ENCODE results near the gene RAPGEF2. TPM values are rescaled to one million over a fixed set of nuclear protein-coding genes. Genes with fewer than 3 reads are reported as not detected.
A peak's percentile ranks its signal among the peaks of the same experiment; 100 is the strongest.

RAPGEF2 gene
- total RNA-seq, 2 donors from 2014 or later = 22.8 to 25.1 TPM

DNA sequence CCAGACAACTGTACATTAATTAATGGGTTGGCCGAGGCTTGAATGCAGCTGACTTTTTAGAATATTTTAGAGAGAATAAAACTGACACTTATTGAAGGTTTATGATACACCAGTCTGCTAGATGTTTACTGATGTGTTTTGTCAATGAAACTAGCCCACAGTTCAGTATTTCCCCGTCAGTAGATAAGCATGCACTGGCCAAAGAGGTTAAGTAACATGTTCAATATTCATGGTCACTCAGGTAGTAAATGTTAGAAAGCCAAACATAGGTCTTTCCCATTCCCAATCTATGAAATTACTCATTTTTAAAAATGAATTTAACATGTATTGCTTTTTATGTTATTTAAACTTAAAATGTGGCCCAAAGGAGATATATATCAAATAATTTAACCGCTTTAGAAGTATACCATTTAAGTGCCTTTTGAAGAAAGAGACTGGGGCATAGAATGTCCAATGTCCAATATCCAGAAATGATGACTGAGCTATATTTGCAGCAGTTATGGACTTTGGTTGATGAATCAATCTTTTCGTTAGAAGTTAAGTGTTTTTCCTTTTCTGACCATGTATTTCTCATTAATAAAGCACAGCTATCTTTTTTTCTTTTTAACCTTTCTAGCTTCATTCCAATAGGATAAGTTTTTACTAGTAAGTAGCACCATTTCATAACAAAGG lies 156.1 kb downstream of the RAPGEF2 start:
- H3K4me1 Mint-ChIP-seq = no peaks in the 10 kb centered on the region
- no peaks in the 10 kb centered on the region for H3K27me3 Mint-ChIP-seq
- ATAC-seq (replicated peaks) = no peak
- H3K27ac Mint-ChIP-seq = no peak overlapping the region
- no peaks in the 10 kb centered on the region for H3K9me3 Mint-ChIP-seq
- H3K4me3 Mint-ChIP-seq = no peak overlapping the region
- H3K36me3 Mint-ChIP-seq (ENCODE audit: low read depth) = peaks cover 17% of the 10 kb centered on the region

GRCh38 chr4:159264057-159264456 lies 161.2 kb downstream of the RAPGEF2 start:
- Mint-ChIP-seq H3K27me3 (no peaks in the 10 kb centered on the region), H3K9me3 (no peaks in the 10 kb centered on the region), H3K4me3 (no peak overlapping the region), H3K4me1 (peaks cover 5% of the 10 kb centered on the region), H3K36me3 (ENCODE audit: low read depth) (no peaks in the 10 kb centered on the region), H3K27ac (no peak overlapping the region)
- ATAC-seq (replicated peaks) = no peak

DNA sequence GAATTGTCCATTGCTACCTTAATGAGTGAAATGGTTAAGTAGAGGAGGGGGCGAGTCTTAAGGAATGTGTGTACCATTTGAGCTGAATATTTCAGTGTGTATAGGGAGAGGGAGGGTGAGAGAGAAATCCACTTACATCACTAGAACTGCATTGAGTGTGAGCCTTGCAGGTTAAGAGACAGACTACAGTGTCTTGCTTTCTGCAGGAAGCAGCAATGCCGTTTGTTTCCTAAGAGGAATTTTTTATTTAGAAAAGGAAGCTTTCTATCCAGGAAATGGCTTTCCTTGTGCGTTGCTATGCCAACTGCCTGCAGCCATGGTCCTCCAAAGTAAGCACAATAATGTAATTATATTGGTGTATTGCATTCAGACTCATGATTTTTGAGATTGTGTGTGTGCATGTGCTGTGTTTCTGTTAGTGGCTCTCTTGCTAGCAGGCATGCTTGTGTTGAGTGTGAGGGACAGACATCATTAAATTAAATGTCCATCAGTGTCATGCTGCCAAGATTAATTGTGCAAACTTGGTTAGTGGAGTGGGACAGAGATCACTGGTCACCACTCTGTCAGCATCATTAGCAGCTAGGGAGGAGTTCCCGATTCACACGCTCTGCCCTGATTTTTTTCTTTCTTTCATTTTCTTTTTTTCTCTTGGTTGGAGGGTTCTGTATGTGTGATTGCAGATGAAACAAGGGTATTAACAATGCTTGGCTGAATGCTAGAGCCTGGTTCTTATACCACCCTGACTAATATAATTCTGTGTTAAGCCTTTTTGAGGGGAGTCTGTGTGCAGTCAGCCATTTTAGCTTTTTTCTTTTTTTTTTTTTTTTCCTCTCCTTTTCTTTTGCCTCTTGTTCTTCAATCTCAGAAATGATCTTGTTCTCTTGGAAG lies 164.3 kb downstream of the RAPGEF2 start:
- Mint-ChIP-seq H3K4me3 (no peak overlapping the region), H3K36me3 (ENCODE audit: low read depth) (no peaks in the 10 kb centered on the region), H3K9me3 (no peaks in the 10 kb centered on the region), H3K27me3 (no peaks in the 10 kb centered on the region), H3K27ac (no peak overlapping the region), H3K4me1 (peaks cover 10% of the 10 kb centered on the region)
- ATAC-seq (replicated peaks) = no peak

DNA sequence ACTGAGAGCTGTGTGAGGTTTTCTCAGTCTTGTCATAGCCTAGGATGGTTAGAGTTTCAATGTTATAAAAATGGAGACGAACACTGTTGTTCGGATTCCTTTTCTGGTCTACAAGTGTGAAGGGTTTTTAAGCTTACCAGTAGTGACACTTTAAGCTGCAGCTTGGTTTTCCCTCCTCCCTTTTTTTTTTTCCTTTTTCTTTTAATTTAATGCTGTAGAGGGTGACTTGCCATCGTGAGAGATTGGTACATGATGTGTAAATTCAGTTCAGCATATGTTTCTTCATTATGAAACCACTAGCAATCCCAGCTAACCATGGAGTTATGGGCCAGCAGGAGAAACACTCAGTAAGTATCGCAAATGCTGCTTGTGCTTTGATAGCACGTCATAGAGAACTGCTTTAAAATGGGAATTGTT lies 165.0 kb downstream of the RAPGEF2 start:
- H3K36me3 Mint-ChIP-seq (ENCODE audit: low read depth) = no peaks in the 10 kb centered on the region
- H3K27ac Mint-ChIP-seq = no peak overlapping the region
- peaks cover 16% of the 10 kb centered on the region for H3K4me1 Mint-ChIP-seq
- no peak overlapping the region for H3K4me3 Mint-ChIP-seq
- no peaks in the 10 kb centered on the region for H3K9me3 Mint-ChIP-seq
- no peaks in the 10 kb centered on the region for H3K27me3 Mint-ChIP-seq
- no peak for ATAC-seq (replicated peaks)

DNA sequence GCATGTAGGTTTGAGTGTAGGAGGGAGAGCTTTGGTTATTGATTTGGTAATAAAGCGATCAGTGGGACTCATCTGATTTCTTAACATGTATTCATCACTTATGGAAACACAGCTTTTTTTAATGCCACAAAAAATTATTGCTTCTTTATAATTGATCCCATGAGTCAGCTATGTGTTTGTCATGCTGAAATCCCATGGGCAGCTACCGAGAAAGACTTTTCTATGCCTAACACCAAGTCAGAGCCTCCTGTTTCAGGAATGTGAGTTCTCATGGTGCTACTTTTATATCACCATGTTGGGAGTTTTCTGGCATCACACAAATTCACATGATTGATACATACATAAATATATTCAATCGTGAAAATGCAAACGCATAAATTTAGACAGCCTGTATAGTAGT lies 165.7 kb downstream of the RAPGEF2 start:
- Mint-ChIP-seq H3K36me3 (ENCODE audit: low read depth) (no peaks in the 10 kb centered on the region), H3K9me3 (no peaks in the 10 kb centered on the region), H3K4me1 (peaks cover 16% of the 10 kb centered on the region), H3K27ac (no peak overlapping the region), H3K27me3 (no peaks in the 10 kb centered on the region), H3K4me3 (no peak overlapping the region)
- no peak for ATAC-seq (replicated peaks)

- no peaks in the 10 kb centered on the region for H3K9me3 Mint-ChIP-seq
- no peak overlapping the region for H3K27ac Mint-ChIP-seq
- H3K27me3 Mint-ChIP-seq = no peaks in the 10 kb centered on the region
- H3K4me3 Mint-ChIP-seq = no peak overlapping the region
- peaks cover 16% of the 10 kb centered on the region for H3K4me1 Mint-ChIP-seq
- H3K36me3 Mint-ChIP-seq (ENCODE audit: low read depth) = no peaks in the 10 kb centered on the region
- ATAC-seq (replicated peaks) = no peak
Observed at GRCh38 chr4:159269116-159269515, 166.2 kb downstream of the RAPGEF2 start.

DNA sequence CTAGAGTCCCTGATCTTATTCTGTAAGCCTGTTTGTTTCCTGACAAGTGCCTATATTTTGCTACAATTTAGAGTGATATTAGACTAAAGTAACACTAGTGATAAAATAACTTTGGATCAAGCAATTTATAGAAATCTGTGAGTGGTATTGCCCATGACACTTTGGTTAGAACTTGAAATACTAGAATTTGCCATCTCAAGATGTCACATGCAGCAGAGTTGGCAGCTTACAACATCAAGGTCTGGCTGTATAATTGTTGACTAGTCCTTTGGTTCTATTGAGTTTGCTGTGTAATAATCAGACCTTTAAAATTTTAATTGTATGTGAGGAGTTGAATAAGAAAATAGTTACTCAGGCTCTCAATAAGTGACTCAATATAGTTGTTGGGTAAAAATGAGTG lies 167.1 kb downstream of the RAPGEF2 start:
- H3K4me1 Mint-ChIP-seq = peaks cover 16% of the 10 kb centered on the region
- no peaks in the 10 kb centered on the region for H3K9me3 Mint-ChIP-seq
- H3K4me3 Mint-ChIP-seq = no peak overlapping the region
- no peak overlapping the region for H3K27ac Mint-ChIP-seq
- no peak for ATAC-seq (replicated peaks)
- no peaks in the 10 kb centered on the region for H3K27me3 Mint-ChIP-seq
- H3K36me3 Mint-ChIP-seq (ENCODE audit: low read depth) = no peaks in the 10 kb centered on the region

DNA sequence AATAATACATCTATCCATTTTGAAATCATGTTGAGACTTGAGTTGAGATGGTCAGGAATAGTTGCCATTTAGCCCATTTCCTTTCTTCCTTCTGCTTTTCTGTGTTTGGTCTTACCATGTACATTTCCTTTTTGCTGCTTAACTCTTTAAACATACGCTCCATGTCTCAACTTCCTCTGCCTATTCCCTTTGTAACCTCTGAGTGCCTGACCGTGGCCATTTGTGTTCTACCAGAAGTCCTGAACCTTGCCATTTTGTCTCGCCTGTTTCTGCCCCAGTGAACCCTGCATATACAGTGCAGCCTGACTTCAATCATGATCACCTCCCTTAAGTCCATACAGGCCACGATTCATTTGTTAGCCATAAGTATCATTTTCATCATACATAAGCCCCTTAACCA lies 169.0 kb downstream of the RAPGEF2 start:
- Mint-ChIP-seq H3K36me3 (ENCODE audit: low read depth) (no peaks in the 10 kb centered on the region), H3K4me1 (peaks cover 11% of the 10 kb centered on the region), H3K27me3 (no peaks in the 10 kb centered on the region), H3K9me3 (no peaks in the 10 kb centered on the region), H3K27ac (no peak overlapping the region), H3K4me3 (no peak overlapping the region)
- ATAC-seq (replicated peaks) = no peak

DNA sequence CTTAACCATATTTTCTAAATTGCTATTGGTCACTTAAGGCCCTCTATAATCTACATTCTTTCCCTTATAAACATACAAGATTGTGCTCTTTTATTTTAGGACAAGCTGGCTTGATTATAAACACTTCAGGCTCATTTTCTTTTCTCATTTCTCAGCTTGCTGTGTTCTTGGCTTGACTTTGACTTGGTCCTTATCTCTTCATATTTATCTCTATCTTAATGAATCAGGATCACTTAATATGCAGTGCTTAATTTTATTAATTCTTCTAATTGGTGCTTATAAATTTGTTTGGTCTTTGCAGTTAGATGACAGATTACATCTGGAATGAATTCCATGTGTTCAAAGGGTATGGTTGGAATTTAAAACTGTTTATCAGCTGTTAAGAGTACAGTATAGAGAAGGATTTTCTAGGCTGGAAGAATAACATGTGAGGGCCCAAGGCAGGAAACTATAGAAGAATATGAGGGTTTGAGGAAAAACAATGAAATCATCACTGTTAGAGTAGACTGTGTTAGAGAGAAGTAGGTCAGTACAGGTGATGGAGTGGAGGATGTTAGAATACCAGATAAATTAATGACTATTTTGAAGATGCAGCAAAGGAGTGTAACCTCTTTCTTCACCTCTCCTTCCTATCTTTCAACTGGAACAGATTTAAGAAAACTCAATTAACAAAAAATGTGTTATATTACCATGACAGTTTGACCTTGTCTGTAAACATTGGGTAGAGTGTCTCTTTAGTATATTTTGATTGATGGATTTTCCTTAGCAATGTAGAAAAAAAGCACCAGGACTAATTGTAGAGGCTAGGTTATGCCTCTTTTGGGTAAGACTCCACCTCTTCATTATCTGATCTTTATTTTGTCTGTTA lies 169.6 kb downstream of the RAPGEF2 start:
- no peak for ATAC-seq (replicated peaks)
- H3K27me3 Mint-ChIP-seq = no peaks in the 10 kb centered on the region
- H3K36me3 Mint-ChIP-seq (ENCODE audit: low read depth) = peaks cover under 1% of the 10 kb centered on the region
- no peaks in the 10 kb centered on the region for H3K9me3 Mint-ChIP-seq
- H3K4me3 Mint-ChIP-seq = no peak overlapping the region
- H3K4me1 Mint-ChIP-seq = peaks cover 11% of the 10 kb centered on the region
- no peak overlapping the region for H3K27ac Mint-ChIP-seq

DNA sequence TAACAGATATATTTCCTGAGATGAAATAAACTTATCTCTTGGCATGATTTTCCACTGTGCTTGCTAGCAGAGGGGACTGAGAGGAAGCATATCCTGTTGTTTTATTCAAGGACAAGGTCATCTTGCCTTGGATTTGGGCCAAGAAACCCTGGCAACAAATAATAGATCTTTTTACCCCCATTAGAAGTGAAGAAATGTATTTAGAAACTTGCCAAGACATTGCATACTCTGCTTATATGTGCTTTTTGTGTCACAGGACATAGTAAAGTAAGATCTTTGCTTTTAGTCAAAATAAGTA lies 170.2 kb downstream of the RAPGEF2 start:
- ATAC-seq (replicated peaks) = no peak
- Mint-ChIP-seq H3K27ac (no peak overlapping the region), H3K9me3 (no peaks in the 10 kb centered on the region), H3K27me3 (no peaks in the 10 kb centered on the region), H3K4me1 (peaks cover 11% of the 10 kb centered on the region), H3K4me3 (no peak overlapping the region), H3K36me3 (ENCODE audit: low read depth) (peaks cover 5% of the 10 kb centered on the region)

DNA sequence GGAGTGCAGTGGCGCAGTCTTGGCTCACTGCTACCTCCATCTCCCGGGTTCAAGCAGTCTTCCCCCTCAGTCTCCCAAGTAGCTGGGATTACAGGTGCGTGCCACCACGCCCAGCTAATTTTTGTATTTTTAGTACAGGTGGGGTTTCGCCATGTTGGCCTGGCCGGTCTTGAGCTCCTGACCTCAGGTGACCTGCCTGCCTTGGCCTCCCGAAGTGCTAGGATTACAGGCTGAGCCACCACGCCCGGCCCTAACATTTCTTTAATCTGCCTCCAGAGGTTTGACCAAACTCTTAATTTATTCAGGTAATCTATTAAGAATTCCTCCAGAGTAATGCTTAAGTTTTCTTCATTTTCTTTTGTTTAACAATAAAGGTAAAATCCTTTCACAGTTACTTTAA lies 171.0 kb downstream of the RAPGEF2 start:
- H3K4me3 Mint-ChIP-seq = no peak overlapping the region
- no peaks in the 10 kb centered on the region for H3K27me3 Mint-ChIP-seq
- H3K27ac Mint-ChIP-seq = no peak overlapping the region
- H3K4me1 Mint-ChIP-seq = peaks cover 11% of the 10 kb centered on the region
- ATAC-seq (replicated peaks) = no peak
- H3K9me3 Mint-ChIP-seq = no peaks in the 10 kb centered on the region
- H3K36me3 Mint-ChIP-seq (ENCODE audit: low read depth) = peaks cover 5% of the 10 kb centered on the region

GRCh38 chr4:159278399-159278798 lies 175.5 kb downstream of the RAPGEF2 start:
- Mint-ChIP-seq H3K36me3 (ENCODE audit: low read depth) (peaks cover 10% of the 10 kb centered on the region), H3K27me3 (no peaks in the 10 kb centered on the region), H3K4me3 (no peak overlapping the region), H3K9me3 (no peaks in the 10 kb centered on the region), H3K27ac (no peak overlapping the region), H3K4me1 (no peaks in the 10 kb centered on the region)
- ATAC-seq (replicated peaks) = peak; percentile 42

- ATAC-seq (replicated peaks) = no peak
- Mint-ChIP-seq H3K36me3 (ENCODE audit: low read depth) (peaks cover 10% of the 10 kb centered on the region), H3K9me3 (no peaks in the 10 kb centered on the region), H3K4me1 (no peaks in the 10 kb centered on the region), H3K4me3 (no peak overlapping the region), H3K27ac (no peak overlapping the region), H3K27me3 (no peaks in the 10 kb centered on the region)
Observed at GRCh38 chr4:159279084-159279483, 176.2 kb downstream of the RAPGEF2 start.

- Mint-ChIP-seq H3K36me3 (ENCODE audit: low read depth) (peaks cover 10% of the 10 kb centered on the region), H3K27me3 (no peaks in the 10 kb centered on the region), H3K9me3 (no peaks in the 10 kb centered on the region), H3K27ac (no peak overlapping the region), H3K4me1 (no peaks in the 10 kb centered on the region), H3K4me3 (no peak overlapping the region)
- no peak for ATAC-seq (replicated peaks)
Observed at GRCh38 chr4:159280442-159281172, 177.7 kb downstream of the RAPGEF2 start.

Data from activated T-helper 17 cell treated with anti-CD3 and anti-CD28 coated beads, Interleukin-2, amount 50 U/mL, for 72 hours (primary cell).